Nephron progenitor cell (in vitro differentiated cells): Measurements from ENCODE around the gene WNK3.

ENCODE experiments used
- DNase-seq: peaks from one replicate; pipeline ENCODE4 v3.0.0; 2021
- H3K27ac Mint-ChIP-seq: 2 replicates; pipeline ENCODE4 v1.8.0; 2021; ENCODE audit warnings: mild to moderate bottlenecking, moderate library complexity, mixed read lengths
- H3K27me3 Mint-ChIP-seq: 2 replicates; pipeline ENCODE4 v1.8.0; 2021; ENCODE audit warnings: mild to moderate bottlenecking, low read depth, mixed read lengths; ENCODE audit not compliant: poor library complexity
- H3K36me3 Mint-ChIP-seq: 2 replicates; pipeline ENCODE4 v1.8.0; 2021; ENCODE audit warnings: low read depth, mixed read lengths
- H3K4me1 Mint-ChIP-seq: 2 replicates; pipeline ENCODE4 v1.8.0; 2021; ENCODE audit warnings: mixed read lengths
- H3K4me3 Mint-ChIP-seq: 2 replicates; pipeline ENCODE4 v1.8.0; 2021; ENCODE audit warnings: mild to moderate bottlenecking, moderate library complexity, mixed read lengths
- H3K9me3 Mint-ChIP-seq: 2 replicates; pipeline ENCODE4 v1.8.0; 2021; ENCODE audit warnings: mild to moderate bottlenecking, moderate library complexity, mixed read lengths
- TF ChIP-seq, protein P1 (sequence below): fragments of 200-600 bp; sonication (generic); IDR thresholded peaks from 2 replicates; pipeline ENCODE4 v1.5.0; 2021; ENCODE audit warnings: antibody characterized with exemption

WNK3 gene

DNA sequence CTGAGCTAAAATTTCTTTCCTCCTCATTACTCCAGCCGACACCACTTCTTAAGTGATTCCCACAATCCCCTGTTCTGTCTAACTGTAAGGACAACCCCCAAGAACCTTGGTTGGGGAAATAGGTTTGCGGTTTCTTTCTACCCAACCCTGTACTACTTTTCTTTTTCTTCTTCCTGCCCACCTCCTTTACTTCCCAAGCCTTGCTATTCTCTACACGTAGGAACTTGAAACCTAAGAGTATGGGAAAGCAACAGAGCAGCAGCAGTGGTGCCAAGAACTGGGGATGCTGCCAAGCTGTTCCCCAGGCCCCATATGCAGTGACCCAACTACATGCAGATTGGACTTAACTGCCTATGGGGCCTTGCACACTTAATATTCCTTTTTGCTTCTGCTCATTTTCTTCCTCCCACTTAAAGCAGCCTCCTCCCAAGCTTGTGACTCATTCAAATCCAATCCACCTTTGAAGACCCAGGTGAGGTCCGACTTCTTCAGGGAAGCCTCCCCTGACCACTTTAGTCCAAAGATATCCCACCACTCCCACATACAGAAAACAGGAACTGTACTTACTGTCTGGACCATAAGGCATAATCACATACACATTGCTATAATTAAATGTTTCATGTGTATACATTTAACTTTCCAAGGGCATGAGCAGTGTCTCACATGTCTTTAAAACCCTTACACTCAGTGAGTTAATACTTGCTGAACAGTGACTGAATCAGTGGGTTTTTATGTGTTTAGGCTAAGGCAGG lies 176.5 kb downstream of the WNK3 start:
- Mint-ChIP-seq H3K27ac (peak overlapping the region; percentile 81), H3K27me3 (no peaks in the 10 kb centered on the region), H3K4me3 (peak overlapping the region; percentile 82), H3K4me1 (peaks cover 37% of the 10 kb centered on the region), H3K9me3 (peaks cover 38% of the 10 kb centered on the region), H3K36me3 (peaks cover 17% of the 10 kb centered on the region)
- no peak for DNase-seq
- TF ChIP-seq, protein P1, sequence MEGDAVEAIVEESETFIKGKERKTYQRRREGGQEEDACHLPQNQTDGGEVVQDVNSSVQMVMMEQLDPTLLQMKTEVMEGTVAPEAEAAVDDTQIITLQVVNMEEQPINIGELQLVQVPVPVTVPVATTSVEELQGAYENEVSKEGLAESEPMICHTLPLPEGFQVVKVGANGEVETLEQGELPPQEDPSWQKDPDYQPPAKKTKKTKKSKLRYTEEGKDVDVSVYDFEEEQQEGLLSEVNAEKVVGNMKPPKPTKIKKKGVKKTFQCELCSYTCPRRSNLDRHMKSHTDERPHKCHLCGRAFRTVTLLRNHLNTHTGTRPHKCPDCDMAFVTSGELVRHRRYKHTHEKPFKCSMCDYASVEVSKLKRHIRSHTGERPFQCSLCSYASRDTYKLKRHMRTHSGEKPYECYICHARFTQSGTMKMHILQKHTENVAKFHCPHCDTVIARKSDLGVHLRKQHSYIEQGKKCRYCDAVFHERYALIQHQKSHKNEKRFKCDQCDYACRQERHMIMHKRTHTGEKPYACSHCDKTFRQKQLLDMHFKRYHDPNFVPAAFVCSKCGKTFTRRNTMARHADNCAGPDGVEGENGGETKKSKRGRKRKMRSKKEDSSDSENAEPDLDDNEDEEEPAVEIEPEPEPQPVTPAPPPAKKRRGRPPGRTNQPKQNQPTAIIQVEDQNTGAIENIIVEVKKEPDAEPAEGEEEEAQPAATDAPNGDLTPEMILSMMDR: no peak

DNA sequence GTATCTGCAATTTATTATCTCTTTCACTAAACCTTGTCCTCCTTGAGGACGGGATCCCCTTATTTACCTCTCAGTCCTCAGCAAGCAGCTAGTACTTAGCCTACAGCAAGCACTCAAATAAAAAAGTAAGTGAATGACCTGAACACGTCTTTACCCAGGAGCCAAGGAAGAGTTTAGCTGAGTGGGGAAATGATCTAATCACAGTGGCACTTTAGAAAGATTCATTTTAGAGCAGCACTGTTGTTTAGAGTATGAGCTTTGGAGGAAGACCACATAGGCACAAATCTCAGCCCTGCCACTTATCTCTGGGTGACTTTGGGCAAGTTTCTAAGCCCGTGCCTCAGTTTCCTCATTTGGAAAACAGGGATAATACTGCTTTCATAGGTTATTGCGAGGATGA lies 177.4 kb downstream of the WNK3 start:
- no peak overlapping the region for H3K27ac Mint-ChIP-seq
- DNase-seq: no peak
- no peaks in the 10 kb centered on the region for H3K27me3 Mint-ChIP-seq
- H3K36me3 Mint-ChIP-seq: peaks cover 19% of the 10 kb centered on the region
- TF ChIP-seq, protein P1: no peak
- peak overlapping the region; percentile 82 for H3K4me3 Mint-ChIP-seq
- H3K9me3 Mint-ChIP-seq: peaks cover 36% of the 10 kb centered on the region
- peaks cover 37% of the 10 kb centered on the region for H3K4me1 Mint-ChIP-seq

DNA sequence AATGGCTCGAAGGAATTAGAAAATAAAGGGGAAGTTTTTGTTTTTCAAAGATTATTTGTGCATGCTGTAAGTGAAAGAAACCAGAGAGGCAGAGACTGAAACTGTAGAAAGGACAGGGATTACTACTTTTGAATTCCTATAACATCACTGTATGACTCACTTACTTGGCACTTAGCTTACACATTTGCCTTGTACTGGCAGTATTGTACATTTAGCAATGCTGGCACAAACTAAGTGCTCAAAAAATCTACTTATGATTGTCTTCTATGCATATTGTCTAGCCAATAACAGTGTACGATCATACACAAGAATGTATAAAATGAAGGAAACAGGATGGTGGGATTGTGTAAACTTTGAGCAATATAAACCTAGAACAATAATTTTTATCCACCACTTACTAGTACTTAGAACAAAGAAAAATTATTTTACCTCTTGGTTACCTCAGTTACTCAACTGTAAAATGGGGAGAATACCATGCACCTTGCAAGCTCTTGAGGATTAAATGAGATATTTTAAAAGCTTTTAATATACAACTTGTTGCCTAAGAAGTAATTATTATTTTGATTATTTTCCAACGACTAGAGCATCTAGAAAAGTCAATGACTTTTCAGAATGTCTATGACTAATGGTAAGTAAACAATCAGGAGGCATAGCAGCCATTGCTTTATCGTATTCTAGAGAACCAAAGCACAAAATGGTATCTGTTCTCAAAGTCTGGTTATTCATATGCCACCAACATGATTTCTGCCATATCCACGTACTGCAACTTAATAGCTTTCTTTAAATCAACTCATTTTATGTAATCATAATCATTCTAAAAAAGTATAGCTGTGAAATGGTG lies 179.5 kb downstream of the WNK3 start:
- H3K36me3 Mint-ChIP-seq: peaks cover 37% of the 10 kb centered on the region
- peaks cover 32% of the 10 kb centered on the region for H3K4me1 Mint-ChIP-seq
- DNase-seq: no peak
- no peak overlapping the region for H3K4me3 Mint-ChIP-seq
- H3K27ac Mint-ChIP-seq: no peak overlapping the region
- peaks cover 2% of the 10 kb centered on the region for H3K27me3 Mint-ChIP-seq
- TF ChIP-seq, protein P1: no peak
- H3K9me3 Mint-ChIP-seq: peaks cover 40% of the 10 kb centered on the region

DNA sequence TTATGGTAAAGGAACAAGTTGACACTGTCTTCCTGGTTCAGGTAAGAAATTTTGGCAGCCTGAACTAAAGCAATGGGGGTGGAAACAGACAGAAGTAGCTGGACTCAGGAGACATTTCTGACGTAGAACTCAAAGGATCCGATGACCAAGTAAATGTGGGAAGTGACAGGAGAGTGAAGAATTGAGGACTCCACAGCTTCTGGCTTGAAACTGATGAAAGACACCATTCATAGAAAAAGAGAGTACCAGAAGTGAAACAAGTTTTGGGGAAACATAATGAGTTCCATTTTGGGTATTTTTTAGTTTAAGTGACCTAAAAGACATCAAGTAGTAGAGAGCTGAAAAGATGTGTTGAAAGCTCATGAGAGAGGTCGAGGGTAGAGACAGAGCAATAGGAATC lies 180.5 kb downstream of the WNK3 start:
- Mint-ChIP-seq H3K27me3 (peaks cover 2% of the 10 kb centered on the region), H3K9me3 (peaks cover 40% of the 10 kb centered on the region), H3K4me3 (no peak overlapping the region), H3K4me1 (peaks cover 32% of the 10 kb centered on the region), H3K36me3 (peaks cover 43% of the 10 kb centered on the region), H3K27ac (no peak overlapping the region)
- TF ChIP-seq, protein P1: no peak
- no peak for DNase-seq

DNA sequence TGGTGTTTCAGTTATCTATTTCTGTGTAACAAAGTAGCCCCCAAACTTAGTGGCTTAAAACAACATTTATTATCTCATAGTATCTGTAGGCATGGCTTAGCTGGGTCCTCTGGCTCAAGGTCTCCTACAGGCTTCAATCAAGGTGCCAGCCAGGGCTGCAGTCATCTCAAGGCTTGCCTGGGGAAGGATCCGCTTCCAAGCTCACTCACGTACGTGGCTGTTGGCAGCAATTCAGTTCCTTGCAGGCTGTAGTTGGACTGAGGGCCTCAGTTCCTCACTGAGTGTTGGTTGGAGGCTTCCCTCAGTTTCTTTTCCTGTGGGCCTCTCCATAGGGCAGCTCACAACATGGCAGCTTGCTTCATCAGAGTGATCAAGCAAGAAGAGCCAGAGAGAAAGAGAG lies 184.1 kb downstream of the WNK3 start:
- no peak overlapping the region for H3K27ac Mint-ChIP-seq
- peaks cover 29% of the 10 kb centered on the region for H3K9me3 Mint-ChIP-seq
- no peaks in the 10 kb centered on the region for H3K4me1 Mint-ChIP-seq
- H3K4me3 Mint-ChIP-seq: no peak overlapping the region
- peaks cover 2% of the 10 kb centered on the region for H3K27me3 Mint-ChIP-seq
- peaks cover 59% of the 10 kb centered on the region for H3K36me3 Mint-ChIP-seq
- DNase-seq: no peak
- TF ChIP-seq, protein P1: no peak
